Measurements from ENCODE around the gene PICK1. TPM values are rescaled to one million over a fixed set of nuclear protein-coding genes. Genes with fewer than 3 reads are reported as not detected.
"Not testable (repeated sequence)": the region's sequence is repeated elsewhere in the genome, so short reads cannot be mapped to it uniquely, and the experiment has no call there.

The PICK1 gene
- polyA plus RNA-seq, 4 donors: 25.5 to 46.4 (median 39.2) TPM

DNA sequence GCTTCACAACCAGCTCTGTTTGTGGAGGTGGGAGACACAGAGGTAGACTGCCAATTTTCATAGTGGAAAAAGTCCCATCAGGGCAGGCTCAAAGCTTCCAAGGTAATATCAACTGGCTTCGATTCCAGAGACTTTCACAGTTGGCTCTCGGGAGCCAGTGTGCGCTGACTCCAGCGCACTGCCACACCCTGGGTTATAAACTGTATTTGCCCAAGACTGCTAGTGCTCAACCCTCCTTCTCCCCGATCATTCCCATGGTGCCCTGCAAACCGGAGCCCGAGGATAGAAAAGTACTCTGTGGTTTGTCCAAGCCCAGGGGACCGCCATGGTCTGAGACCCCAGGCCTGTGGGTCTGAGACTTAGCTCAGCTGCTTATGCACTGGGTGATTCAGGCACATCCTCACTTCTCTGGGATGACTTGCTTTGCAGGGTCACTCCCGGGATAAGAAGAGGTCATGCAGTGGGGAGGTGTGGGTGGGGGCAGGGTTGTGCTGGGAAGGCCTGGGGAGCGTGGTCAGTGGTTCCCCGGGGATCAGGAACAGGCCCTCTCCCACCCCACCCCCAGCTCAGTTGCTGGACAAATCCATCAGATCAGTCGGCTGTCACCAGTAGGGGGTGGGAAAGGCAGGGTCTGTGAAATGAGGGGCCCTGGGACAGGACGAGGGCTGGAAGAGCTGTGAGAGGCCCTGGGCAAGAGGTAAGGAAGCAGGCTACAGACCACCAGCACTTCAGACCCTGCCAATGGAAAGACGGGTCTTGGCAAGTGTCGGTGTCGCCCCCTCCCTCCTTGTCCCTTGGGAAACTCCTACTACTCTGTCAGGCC lies 26.7 kb upstream of the PICK1 start:
- DNase-seq (ENCODE audit: low read depth in 4 of 4, low spot score in 2 of 4): no peak

- DNase-seq (ENCODE audit: low read depth in 4 of 4, low spot score in 2 of 4): no peak
Measured at GRCh38 chr22:38031491-38031890, 25.7 kb upstream of the PICK1 start.

- DNase-seq (ENCODE audit: low read depth in 4 of 4, low spot score in 2 of 4): no peak
Measured at GRCh38 chr22:38032681-38033521, 24.3 kb upstream of the PICK1 start.

GRCh38 chr22:38033522-38034277 lies 23.5 kb upstream of the PICK1 start:
- DNase-seq (ENCODE audit: low read depth in 4 of 4, low spot score in 2 of 4): no peak

- no peak for DNase-seq (ENCODE audit: low read depth in 4 of 4, low spot score in 2 of 4)
Measured at GRCh38 chr22:38034278-38034882, 22.8 kb upstream of the PICK1 start.

GRCh38 chr22:38034884-38035529 lies 22.2 kb upstream of the PICK1 start:
- no peak for DNase-seq (ENCODE audit: low read depth in 4 of 4, low spot score in 2 of 4)

- DNase-seq (ENCODE audit: low read depth in 4 of 4, low spot score in 2 of 4): no peak
Measured at GRCh38 chr22:38035530-38035885, 21.7 kb upstream of the PICK1 start.

DNA sequence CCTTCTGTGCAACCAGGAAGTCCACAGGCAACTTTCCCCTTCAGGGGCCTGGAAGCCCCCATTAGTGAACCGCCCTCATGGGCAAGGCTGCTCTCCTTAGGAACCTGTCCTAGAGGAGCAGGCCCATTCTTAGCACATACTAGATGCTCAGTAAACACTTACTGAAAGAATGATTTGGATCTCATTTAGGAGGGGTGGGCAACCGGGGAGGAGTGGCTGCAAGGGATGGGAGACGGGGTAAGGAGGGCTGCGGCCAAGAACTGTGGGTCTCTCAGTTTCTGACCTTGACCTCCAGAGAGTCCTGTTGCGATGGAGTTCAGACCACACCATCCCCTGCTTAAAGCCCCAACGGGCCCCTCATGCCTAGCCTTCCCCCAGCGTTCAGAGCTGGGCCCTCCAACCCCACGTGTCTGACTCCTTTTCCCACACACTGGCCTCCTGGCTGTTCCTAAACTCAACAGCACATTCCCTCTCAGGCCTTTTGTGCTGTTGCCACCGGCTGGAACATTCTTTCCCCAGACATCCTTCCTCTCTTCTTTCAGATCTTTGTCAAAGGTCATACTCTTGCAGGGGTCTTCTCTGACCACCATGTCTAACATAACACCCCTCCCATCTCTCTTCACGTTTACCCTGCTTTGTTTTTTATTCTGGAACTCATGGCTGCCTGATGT lies 20.7 kb upstream of the PICK1 start:
- no peak for DNase-seq (ENCODE audit: low read depth in 4 of 4, low spot score in 2 of 4)

GRCh38 chr22:38037367-38038150 lies 19.6 kb upstream of the PICK1 start:
- not testable (repeated sequence) for DNase-seq (ENCODE audit: low read depth in 4 of 4, low spot score in 2 of 4)

DNA sequence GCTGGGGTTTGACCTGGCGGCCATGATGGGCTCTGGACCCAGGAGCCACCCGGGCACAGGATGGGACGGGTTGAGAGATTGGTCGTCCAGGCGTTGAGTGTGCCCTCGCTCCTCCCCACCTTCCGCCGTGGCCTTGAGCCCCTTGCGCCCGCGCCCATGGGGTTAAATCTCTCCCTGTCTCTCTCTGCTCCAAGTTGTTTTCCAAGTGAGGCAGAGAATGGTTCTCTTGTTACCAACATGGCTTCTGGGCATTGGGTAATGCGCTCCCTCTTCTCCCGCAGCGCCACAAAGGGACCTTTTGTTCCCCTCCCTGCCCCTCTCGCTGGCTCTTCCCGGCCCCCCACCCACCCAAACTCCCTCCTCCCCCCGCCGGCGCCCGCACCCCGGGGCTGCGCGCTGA lies 18.8 kb upstream of the PICK1 start:
- DNase-seq (ENCODE audit: low read depth in 4 of 4, low spot score in 2 of 4): no peak

DNA sequence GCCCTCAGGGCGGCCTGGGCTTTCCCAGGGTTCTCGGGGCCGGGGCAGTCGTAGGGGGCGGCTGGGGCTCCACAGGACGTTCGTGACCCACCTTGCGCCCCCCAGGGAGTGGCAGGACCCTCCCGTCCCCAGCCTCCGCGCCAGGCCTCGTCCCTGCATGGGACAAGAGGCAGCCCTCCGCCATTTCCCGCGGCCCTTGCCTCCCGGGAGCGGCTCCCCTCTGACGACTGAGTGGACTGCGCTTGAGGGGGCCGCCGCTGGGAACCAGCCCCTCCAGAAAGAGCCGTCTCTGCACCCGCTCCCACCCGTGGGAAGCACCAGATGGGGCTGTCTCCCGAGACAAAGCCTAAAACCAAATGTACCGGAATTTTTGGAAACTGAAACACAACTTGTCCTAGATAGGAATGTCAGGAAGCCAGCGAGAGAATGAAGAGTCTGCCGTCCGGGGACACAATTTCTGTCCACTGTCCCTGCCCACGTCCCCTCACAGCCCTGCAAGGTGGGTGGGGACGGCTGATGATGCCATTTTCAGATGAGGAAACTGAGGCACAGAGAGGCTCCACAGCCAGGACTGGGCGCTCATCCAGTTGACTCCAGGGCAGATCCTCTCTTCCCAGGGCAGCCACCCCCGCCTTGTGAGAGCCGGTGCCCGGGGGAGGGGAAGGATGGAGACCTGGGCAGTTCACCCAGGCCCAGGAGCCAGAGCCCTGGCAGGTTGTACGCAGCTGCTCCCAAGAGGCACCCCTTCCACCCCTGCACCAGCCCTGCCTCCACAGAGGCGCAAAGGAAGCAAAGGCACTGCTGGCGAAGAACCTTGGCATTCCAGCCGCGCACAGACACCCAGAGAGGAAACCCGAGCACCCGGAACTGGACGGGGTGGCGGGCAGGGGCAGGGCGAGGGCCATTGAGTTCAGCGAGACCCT lies 18.1 kb upstream of the PICK1 start:
- DNase-seq (ENCODE audit: low read depth in 4 of 4, low spot score in 2 of 4): no peak

DNA sequence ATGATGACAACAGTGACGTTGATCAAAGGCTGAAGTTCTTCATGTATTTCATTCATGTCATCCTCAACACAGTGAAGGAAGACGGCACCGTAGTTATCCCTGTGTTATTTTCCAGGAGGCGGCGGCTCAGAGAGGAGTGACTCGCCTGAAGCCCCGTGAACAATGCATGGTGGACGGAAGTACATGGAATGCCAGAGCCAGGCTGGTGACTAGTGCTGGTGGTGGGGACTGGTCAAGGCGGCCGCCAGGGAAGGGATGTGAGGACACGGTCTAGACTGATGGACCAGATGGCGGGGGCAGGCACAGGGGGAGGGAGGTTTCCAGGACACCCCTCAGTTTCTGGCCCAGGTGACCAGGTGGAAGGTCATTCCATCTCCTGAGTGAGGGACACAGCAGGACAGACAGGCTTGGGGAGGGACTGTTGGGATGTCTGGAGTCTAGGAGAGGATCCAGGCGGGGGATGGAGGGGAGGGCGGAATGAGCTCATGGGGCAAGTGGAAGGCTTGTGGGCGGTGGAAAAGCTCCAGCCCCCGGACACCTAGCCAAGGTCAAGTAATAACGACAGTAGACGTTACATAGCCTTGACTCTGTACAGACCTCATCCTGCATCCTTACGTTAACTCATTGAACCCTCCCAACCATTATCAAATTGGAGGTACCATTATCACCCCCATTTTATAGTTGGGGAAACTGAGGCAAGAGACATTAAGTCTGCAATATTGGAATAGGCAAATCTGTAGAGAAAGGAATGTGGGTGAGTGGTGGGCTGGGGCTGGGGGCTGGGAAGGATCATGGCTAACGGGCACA lies 16.0 kb upstream of the PICK1 start:
- DNase-seq (ENCODE audit: low read depth in 4 of 4, low spot score in 2 of 4): no peak

- DNase-seq (ENCODE audit: low read depth in 4 of 4, low spot score in 2 of 4): no peak
Measured at GRCh38 chr22:38041760-38042487, 15.3 kb upstream of the PICK1 start.

DNA sequence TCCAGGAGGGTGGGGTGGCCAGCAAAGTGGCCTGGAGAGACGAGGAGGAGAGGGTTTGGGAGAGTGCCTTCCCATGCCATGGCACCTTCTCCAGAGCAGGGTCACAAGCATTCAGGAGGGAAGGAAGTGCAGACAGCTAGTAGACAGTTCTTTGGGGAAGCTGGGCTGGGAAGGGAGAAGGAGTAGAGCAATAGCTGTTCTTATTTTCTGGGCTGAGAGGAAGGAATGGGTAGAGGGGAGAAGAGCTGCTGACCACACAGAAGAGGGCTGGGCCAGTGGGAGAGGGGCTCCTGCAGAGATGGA lies 14.8 kb upstream of the PICK1 start:
- DNase-seq (ENCODE audit: low read depth in 4 of 4, low spot score in 2 of 4): no peak

DNA sequence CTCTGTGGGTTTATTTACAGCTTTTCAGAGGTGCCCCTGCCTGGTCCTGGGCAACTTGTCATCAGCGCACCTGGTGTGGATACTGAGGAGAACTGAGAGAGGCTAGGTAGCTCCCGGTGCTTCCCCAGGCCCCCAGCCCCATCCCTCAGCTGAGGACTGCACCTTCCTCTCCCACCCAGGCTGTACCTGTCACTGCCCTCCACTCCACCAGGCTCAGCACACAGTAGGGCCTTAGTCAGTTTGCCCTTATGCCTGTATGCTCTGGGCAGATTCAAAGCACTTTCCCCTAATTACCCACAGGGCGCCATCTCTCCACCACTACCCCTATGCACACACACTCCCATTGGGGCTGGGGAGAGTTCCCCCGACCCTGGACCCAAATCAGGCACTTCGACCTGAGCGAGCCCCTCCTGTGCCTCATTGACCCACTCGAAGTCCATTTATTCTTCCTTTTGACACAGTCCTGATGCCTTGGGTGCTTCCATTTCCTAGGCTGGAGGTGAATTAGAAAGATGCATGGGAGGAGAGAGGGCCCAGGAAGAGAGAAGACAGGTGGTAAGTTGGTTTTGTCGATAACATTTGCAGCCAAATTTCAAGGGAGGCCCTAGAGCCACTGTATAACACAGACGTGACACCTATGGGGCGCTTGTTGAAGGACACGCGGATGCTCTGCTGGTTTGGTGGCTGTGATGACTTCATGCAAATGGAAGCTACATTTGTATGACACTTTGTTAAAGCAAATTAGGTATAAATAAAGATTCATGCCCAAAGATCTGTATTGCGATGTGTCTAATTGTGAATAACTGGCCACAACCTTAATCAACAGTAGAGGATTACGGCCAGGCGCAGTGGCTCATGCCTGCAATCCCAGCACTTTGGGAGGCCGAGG lies 13.8 kb upstream of the PICK1 start:
- no peak for DNase-seq (ENCODE audit: low read depth in 4 of 4, low spot score in 2 of 4)
